ENCODE measurements around the gene MFAP5. TPM values are rescaled to one million over a fixed set of nuclear protein-coding genes. Genes with fewer than 3 reads are reported as not detected.

The MFAP5 gene
- total RNA-seq = not detected

- no peak for DNase-seq (ENCODE audit: low read depth in 2 of 3, low spot score in 2 of 3)
Observed at GRCh38 chr12:8662593-8662992, at the start of gene MFAP5. MFAP5 (minus strand) TSS chr12:8662826; CDS start chr12:8662104, 722 bp downstream.

- peak in 2 of 3 donors; percentile 41 to 42 for DNase-seq (ENCODE audit: low read depth in 2 of 3, low spot score in 2 of 3)
Observed at GRCh38 chr12:8709124-8709830, 46.7 kb upstream of the MFAP5 start.

- no peak for DNase-seq (ENCODE audit: low read depth in 2 of 3, low spot score in 2 of 3)
Observed at GRCh38 chr12:8702159-8702558, 39.5 kb upstream of the MFAP5 start.

GRCh38 chr12:8701046-8701660 is 38.5 kb upstream of the MFAP5 start:
- DNase-seq (ENCODE audit: low read depth in 2 of 3, low spot score in 2 of 3) = no peak

- no peak for DNase-seq (ENCODE audit: low read depth in 2 of 3, low spot score in 2 of 3)
Observed at GRCh38 chr12:8699714-8700113, 37.1 kb upstream of the MFAP5 start.

- DNase-seq (ENCODE audit: low read depth in 2 of 3, low spot score in 2 of 3) = no peak
Observed at GRCh38 chr12:8698879-8699278, 36.3 kb upstream of the MFAP5 start.

GRCh38 chr12:8698132-8698851 is 35.7 kb upstream of the MFAP5 start:
- DNase-seq (ENCODE audit: low read depth in 2 of 3, low spot score in 2 of 3) = peak; percentile 16 to 52 (median 38)

GRCh38 chr12:8697476-8698131 is 35.0 kb upstream of the MFAP5 start, which contains the start of gene RIMKLB:
RIMKLB (plus strand) TSS chr12:8697991; CDS start chr12:8713867, 15,876 bp downstream.
- peak; percentile 60 to 83 (median 83) for DNase-seq (ENCODE audit: low read depth in 2 of 3, low spot score in 2 of 3)

GRCh38 chr12:8697120-8697475 is 34.5 kb upstream of the MFAP5 start:
- peak; percentile 14 to 71 (median 53) for DNase-seq (ENCODE audit: low read depth in 2 of 3, low spot score in 2 of 3)

- no peak for DNase-seq (ENCODE audit: low read depth in 2 of 3, low spot score in 2 of 3)
Observed at GRCh38 chr12:8696442-8697090, 33.9 kb upstream of the MFAP5 start.

- DNase-seq (ENCODE audit: low read depth in 2 of 3, low spot score in 2 of 3) = no peak
Observed at GRCh38 chr12:8695116-8695515, 32.5 kb upstream of the MFAP5 start.

GRCh38 chr12:8692573-8692972 is 29.9 kb upstream of the MFAP5 start:
- peak in 2 of 3 donors; percentile 50 to 70 for DNase-seq (ENCODE audit: low read depth in 2 of 3, low spot score in 2 of 3)

- DNase-seq (ENCODE audit: low read depth in 2 of 3, low spot score in 2 of 3) = no peak
Observed at GRCh38 chr12:8689681-8690080, 27.1 kb upstream of the MFAP5 start.

GRCh38 chr12:8687846-8688601 is 25.4 kb upstream of the MFAP5 start:
- peak in 2 of 3 donors; percentile 47 to 67 for DNase-seq (ENCODE audit: low read depth in 2 of 3, low spot score in 2 of 3)

GRCh38 chr12:8685051-8685450 is 22.4 kb upstream of the MFAP5 start:
- no peak for DNase-seq (ENCODE audit: low read depth in 2 of 3, low spot score in 2 of 3)

GRCh38 chr12:8681129-8681884 is 18.7 kb upstream of the MFAP5 start:
- no peak for DNase-seq (ENCODE audit: low read depth in 2 of 3, low spot score in 2 of 3)

- DNase-seq (ENCODE audit: low read depth in 2 of 3, low spot score in 2 of 3) = no peak
Observed at GRCh38 chr12:8680533-8680932, 17.9 kb upstream of the MFAP5 start.

GRCh38 chr12:8678661-8679111 is 16.1 kb upstream of the MFAP5 start:
- no peak for DNase-seq (ENCODE audit: low read depth in 2 of 3, low spot score in 2 of 3)

GRCh38 chr12:8677362-8677761 is 14.7 kb upstream of the MFAP5 start:
- DNase-seq (ENCODE audit: low read depth in 2 of 3, low spot score in 2 of 3) = no peak
